ENCODE data around the gene FAM174A. TPM values are rescaled to one million over a fixed set of nuclear protein-coding genes. Genes with fewer than 3 reads are reported as not detected.

The FAM174A gene
- total RNA-seq, 1 experiment from 2014 or later = 6.4 TPM

DNA sequence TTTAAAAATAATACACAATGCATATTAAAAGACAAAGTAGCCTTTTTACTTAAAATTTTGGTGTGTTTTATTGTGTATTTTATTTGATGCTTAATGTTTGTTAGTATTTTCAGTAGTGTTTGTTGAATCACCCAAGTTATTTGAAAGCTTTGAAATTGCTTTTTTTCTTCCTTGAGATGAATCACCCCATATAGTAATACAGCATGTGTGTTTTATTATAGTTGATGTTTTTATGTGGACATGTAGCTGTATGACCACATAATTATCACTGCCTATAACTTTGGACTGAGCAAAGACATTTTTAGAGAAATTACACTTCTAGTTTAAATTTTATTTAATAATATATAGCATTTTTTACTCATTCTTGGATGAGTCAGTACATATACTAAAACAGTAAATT, 18.0 kb downstream of the FAM174A start (continued):
- TF ChIP-seq, protein P1, sequence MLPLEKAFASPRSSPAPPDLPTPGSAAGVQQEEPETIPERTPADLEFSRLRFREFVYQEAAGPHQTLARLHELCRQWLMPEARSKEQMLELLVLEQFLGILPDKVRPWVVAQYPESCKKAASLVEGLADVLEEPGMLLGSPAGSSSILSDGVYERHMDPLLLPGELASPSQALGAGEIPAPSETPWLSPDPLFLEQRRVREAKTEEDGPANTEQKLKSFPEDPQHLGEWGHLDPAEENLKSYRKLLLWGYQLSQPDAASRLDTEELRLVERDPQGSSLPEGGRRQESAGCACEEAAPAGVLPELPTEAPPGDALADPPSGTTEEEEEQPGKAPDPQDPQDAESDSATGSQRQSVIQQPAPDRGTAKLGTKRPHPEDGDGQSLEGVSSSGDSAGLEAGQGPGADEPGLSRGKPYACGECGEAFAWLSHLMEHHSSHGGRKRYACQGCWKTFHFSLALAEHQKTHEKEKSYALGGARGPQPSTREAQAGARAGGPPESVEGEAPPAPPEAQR (CRISPR knock-in tag; IDR thresholded peaks at IDR 0.05) = no peak

GRCh38 chr5:100560860-100561259, 25.7 kb downstream of the FAM174A start:
- ChIA-PET POLR2A (no interaction called here), CTCF (no interaction called here)
- ATAC-seq = no peak
- no peak for DNase-seq (ENCODE audit: low spot score)
- TF ChIP-seq CREB1 (CRISPR knock-in tag; IDR thresholded peaks at IDR 0.05) = no peak
- TF ChIP-seq, protein P2, sequence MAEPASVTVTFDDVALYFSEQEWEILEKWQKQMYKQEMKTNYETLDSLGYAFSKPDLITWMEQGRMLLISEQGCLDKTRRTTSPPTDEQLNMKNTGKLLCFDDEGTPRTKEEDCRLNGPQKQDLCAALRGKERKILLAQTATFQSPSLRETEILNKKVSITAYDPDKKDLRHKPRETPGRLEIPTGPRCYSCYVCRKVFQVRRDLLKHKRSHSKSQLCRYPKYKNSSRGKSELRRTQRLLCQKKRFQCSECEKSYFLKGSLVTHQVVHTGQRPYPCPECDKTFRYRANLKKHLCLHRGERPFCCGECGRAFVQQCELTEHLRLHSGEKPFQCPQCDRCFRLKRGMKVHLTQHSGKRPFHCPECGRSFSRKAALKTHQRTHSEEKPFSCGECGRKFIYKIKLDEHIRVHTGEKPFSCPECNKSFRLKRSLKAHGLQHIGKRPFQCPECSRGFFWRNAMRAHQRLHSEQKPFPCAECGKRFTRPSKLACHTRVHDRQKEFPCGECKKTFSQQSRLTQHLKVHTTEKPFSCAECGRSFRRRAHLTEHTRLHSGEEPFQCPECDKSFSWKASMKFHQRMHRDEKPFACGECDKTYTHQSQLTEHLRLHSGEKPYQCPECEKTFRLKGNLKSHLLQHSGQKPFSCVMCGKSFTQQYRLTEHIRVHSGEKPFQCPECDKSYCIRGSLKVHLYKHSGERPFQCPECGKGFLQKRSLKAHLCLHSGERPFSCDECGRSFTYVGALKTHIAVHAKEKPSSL (CRISPR knock-in tag; conservative IDR thresholded peaks at IDR 0.05) = no peak
- TF ChIP-seq ERG (CRISPR knock-in tag; IDR thresholded peaks at IDR 0.05) = no peak
- TF ChIP-seq GRHL2 (CRISPR knock-in tag; IDR thresholded peaks at IDR 0.05; ENCODE audit: insufficient replicate concordance, severe bottlenecking) = no peak
- TF ChIP-seq, protein P3, sequence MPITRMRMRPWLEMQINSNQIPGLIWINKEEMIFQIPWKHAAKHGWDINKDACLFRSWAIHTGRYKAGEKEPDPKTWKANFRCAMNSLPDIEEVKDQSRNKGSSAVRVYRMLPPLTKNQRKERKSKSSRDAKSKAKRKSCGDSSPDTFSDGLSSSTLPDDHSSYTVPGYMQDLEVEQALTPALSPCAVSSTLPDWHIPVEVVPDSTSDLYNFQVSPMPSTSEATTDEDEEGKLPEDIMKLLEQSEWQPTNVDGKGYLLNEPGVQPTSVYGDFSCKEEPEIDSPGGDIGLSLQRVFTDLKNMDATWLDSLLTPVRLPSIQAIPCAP (CRISPR knock-in tag; IDR thresholded peaks at IDR 0.05) = no peak
- TF ChIP-seq, protein P4, sequence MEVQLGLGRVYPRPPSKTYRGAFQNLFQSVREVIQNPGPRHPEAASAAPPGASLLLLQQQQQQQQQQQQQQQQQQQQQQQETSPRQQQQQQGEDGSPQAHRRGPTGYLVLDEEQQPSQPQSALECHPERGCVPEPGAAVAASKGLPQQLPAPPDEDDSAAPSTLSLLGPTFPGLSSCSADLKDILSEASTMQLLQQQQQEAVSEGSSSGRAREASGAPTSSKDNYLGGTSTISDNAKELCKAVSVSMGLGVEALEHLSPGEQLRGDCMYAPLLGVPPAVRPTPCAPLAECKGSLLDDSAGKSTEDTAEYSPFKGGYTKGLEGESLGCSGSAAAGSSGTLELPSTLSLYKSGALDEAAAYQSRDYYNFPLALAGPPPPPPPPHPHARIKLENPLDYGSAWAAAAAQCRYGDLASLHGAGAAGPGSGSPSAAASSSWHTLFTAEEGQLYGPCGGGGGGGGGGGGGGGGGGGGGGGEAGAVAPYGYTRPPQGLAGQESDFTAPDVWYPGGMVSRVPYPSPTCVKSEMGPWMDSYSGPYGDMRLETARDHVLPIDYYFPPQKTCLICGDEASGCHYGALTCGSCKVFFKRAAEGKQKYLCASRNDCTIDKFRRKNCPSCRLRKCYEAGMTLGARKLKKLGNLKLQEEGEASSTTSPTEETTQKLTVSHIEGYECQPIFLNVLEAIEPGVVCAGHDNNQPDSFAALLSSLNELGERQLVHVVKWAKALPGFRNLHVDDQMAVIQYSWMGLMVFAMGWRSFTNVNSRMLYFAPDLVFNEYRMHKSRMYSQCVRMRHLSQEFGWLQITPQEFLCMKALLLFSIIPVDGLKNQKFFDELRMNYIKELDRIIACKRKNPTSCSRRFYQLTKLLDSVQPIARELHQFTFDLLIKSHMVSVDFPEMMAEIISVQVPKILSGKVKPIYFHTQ (CRISPR knock-in tag; IDR thresholded peaks at IDR 0.05) = no peak
- TF ChIP-seq, protein P1 (CRISPR knock-in tag; IDR thresholded peaks at IDR 0.05) = no peak
- TF ChIP-seq KAT7 (CRISPR knock-in tag; IDR thresholded peaks at IDR 0.05; ENCODE audit: borderline replicate concordance) = no peak
- Mint-ChIP-seq H3K9me3 (no peaks in the 10 kb centered on the region), H3K27ac (no peak overlapping the region), H3K4me1 (peaks cover 12% of the 10 kb centered on the region), H3K27me3 (ENCODE audit: low read depth) (no peaks in the 10 kb centered on the region), H3K36me3 (0 out of 2 replicates have a peak, but pooled peaks cover under 1% of the 10 kb centered on the region), H3K4me3 (no peak overlapping the region)

DNA sequence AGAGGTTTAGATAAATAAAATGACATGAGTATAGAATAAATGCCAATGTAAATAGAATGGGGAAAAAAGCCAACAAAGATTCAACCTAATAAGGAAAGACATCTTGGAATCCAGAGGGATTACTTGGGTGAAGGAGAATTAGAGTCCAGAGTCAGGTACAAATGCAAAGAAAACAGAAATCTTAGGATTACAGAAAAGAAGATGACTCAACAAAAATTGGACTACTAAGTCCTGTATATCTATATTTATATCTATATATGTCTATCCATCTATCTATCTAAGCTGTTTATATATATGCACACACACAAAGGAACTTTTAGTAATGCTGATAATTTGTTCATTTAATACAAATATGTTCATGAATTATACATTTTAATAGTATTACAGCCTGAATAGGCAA, 27.6 kb downstream of the FAM174A start:
- ChIA-PET POLR2A (no interaction called here), CTCF (no interaction called here)
- H3K9me3 Mint-ChIP-seq = no peaks in the 10 kb centered on the region
- TF ChIP-seq ZNF317 (CRISPR knock-in tag; IDR thresholded peaks at IDR 0.05; ENCODE audit: borderline replicate concordance, low read depth) = no peak
- TF ChIP-seq SMAD3 (CRISPR knock-in tag; IDR thresholded peaks at IDR 0.05; ENCODE audit: borderline replicate concordance) = no peak
- TF ChIP-seq RORB (CRISPR knock-in tag; IDR thresholded peaks at IDR 0.05) = no peak
- no peak for TF ChIP-seq SP1 (CRISPR knock-in tag; conservative IDR thresholded peaks at IDR 0.05)
- TF ChIP-seq ARID4B (CRISPR knock-in tag; IDR thresholded peaks at IDR 0.05; ENCODE audit: borderline replicate concordance) = no peak
- no peak for TF ChIP-seq NFYB (CRISPR knock-in tag; conservative IDR thresholded peaks at IDR 0.05; ENCODE audit: low read depth)

More for the DNA sequence above, 27.6 kb downstream of the FAM174A start:
- no peaks in the 10 kb centered on the region for H3K36me3 Mint-ChIP-seq
- H3K27ac Mint-ChIP-seq = no peak overlapping the region
- no peaks in the 10 kb centered on the region for H3K27me3 Mint-ChIP-seq (ENCODE audit: low read depth)
- DNase-seq (ENCODE audit: low spot score) (no peak), ATAC-seq (no peak)
- no peak overlapping the region for H3K4me3 Mint-ChIP-seq
- H3K4me1 Mint-ChIP-seq = peaks cover 12% of the 10 kb centered on the region

All from WTC11 (cell line).